Astrocyte of the spinal cord (primary cell): Measurements from ENCODE around the gene HECW1.

Experiments
- DNase-seq: peaks from one replicate; pipeline ENCODE4 v3.0.0; 2011; ENCODE audit warnings: low read depth, low spot score
- H3K4me3 ChIP-seq: 2 replicates; pipeline ENCODE4 v1.5.1; 2011; ENCODE audit warnings: low read depth, mild to moderate bottlenecking, low read length, moderate library complexity
- CTCF ChIP-seq: IDR thresholded peaks from 2 replicates; pipeline ENCODE4 v1.5.1; 2012; ENCODE audit warnings: low read depth, mild to moderate bottlenecking, low read length, inconsistent platforms
- in situ Hi-C: cut with HindIII; loops from 2 replicates; pipeline ENCODE4 v1.10.0; 2017; ENCODE audit warnings: low sequenced_read_pairs

Gene HECW1

GRCh38 chr7:43450894-43451293 lies 338.4 kb downstream of the HECW1 start:
- H3K4me3 ChIP-seq: no peak overlapping the region
- no peak for TF ChIP-seq CTCF
- in situ Hi-C loops: no loop called here
- no peak for DNase-seq

- in situ Hi-C loops: no loop called here
- DNase-seq: peak; percentile 64
- peak overlapping the region; percentile 4 for H3K4me3 ChIP-seq
- peak; percentile 38 for TF ChIP-seq CTCF
Observed at GRCh38 chr7:43454936-43455518, 342.6 kb downstream of the HECW1 start.

- no peak overlapping the region for H3K4me3 ChIP-seq
- in situ Hi-C loops: no loop called here
- peak; percentile 17 for TF ChIP-seq CTCF
- no peak for DNase-seq
Observed at GRCh38 chr7:43456200-43456599, 343.8 kb downstream of the HECW1 start.

- no peak for DNase-seq
- H3K4me3 ChIP-seq: no peak overlapping the region
- in situ Hi-C loops: no loop called here
- no peak for TF ChIP-seq CTCF
Observed at GRCh38 chr7:43458330-43459018, 346.0 kb downstream of the HECW1 start.

GRCh38 chr7:43459019-43459337 lies 346.5 kb downstream of the HECW1 start:
- no peak overlapping the region for H3K4me3 ChIP-seq
- TF ChIP-seq CTCF: no peak
- in situ Hi-C loops: no loop called here
- DNase-seq: no peak

- no peak for TF ChIP-seq CTCF
- no peak overlapping the region for H3K4me3 ChIP-seq
- in situ Hi-C loops: no loop called here
- no peak for DNase-seq
Observed at GRCh38 chr7:43460733-43461348, 348.4 kb downstream of the HECW1 start.
